Pancreas (tissue), 10 donors: ENCODE results near the gene DPF3. TPM values are rescaled to one million over a fixed set of nuclear protein-coding genes. Genes with fewer than 3 reads are reported as not detected.
A peak's percentile ranks its signal among the peaks of the same experiment; 100 is the strongest.

ENCODE experiments used
- ATAC-seq, 4 donors: fragments of 200-7000 bp; cut with Tn5 transposase; one replicate each; pipeline versions ENCODE4 v1.8.0 to v1.9.1; 2020; ENCODE audit warnings: mild to moderate bottlenecking in 4 of 4, moderate library complexity in 4 of 4
- DNase-seq, 6 donors: peaks; one replicate each; pipeline ENCODE4 v3.0.0-alpha.2; 2020
- FAIRE-seq: peaks from 2 replicates; lab custom pipeline; 2012; peaks lifted over from hg19 to GRCh38; lab: Jason Lieb, UNC
- H3K27ac ChIP-seq, 4 donors: fragments of 200-600 bp; sonication (generic); 1 replicate in 3 of 4; 2 replicates in 1 of 4; pipeline versions ENCODE4 v1.5.0 to v1.8.0; 2020
- H3K27me3 ChIP-seq, 4 donors: fragments of 200-600 bp; one replicate each; pipeline ENCODE4 v1.8.0; 2021
- H3K36me3 ChIP-seq, 3 donors: fragments of 200-600 bp; sonication (generic) in 1 of 3; one replicate each; pipeline versions ENCODE4 v1.5.0 to v1.8.0; 2020 to 2021
- H3K4me1 ChIP-seq, 3 donors: fragments of 200-600 bp; one replicate each; pipeline ENCODE4 v1.8.0; 2021
- H3K4me3 ChIP-seq, 4 donors: fragments of 200-600 bp; sonication (generic) in 2 of 4; one replicate each; pipeline versions ENCODE4 v1.5.0 to v1.8.0; 2020 to 2021
- H3K9me3 ChIP-seq, 4 donors: fragments of 200-600 bp; one replicate each; pipeline ENCODE4 v1.8.0; 2021
- WGBS, 2 donors: extraction: QIAGEN DNeasy Blood & Tissue Kit; methylation state at CpG; one replicate each; pipeline ENCODE4 v1.1.7; 2013; 5-methylcytosine and 5-hydroxymethylcytosine counted together
- intact Hi-C, 3 donors: fragments of 100-400 bp; cut with DNase I; formaldehyde crosslinking; loops; one replicate each; pipeline versions ENCODE4 v1.11.1 to v1.14.2; 2022
- polyA plus RNA-seq, 2 donors: library from polyadenylated mRNA; stranded (reverse); fragments of 200-250 nt; gene quantifications; one replicate each; pipeline ENCODE4 v1.2.3, GENCODE V29; 2013
- total RNA-seq, 6 donors: library from RNA; stranded (reverse); fragmentation: NEBNext Ultra II Directional in 4 of 6; extraction: Animal tissue kit (Norgen Biotek cat#: 25700) in 4 of 6; gene quantifications; one replicate each; pipeline versions ENCODE4 v1.2.1 to v1.2.4, GENCODE V29; 2021 to 2023
- TF ChIP-seq, protein P1 (sequence below), 4 donors: fragments of 200-600 bp; sonication (generic) in 3 of 4; IDR thresholded peaks; one replicate each; pipeline versions ENCODE4 v1.5.0 to v1.8.0; 2021; ENCODE audit warnings: antibody characterized with exemption in 4 of 4
- donor health status: healthy with polysubstance abuse.
- donor health status: DM: no; HTN: no; CAD: no; lungs with moderate emphysema.
- donor health status: DM: no; HTN: no; CAD: no.
- donor health status: control.
- donor health status: control.
- donor health status: Bipolar disorder and iron deficiency.
- donor health status: DM: yes; HTN: yes; CAD: no.
- donor health status: DM: no; HTN: no; CAD: no.
- donor health status: DM: no; HTN: no; CAD: no.
- donor health status: DM: yes; HTN: yes; CAD: no.

DPF3 gene
- total and polyA plus RNA-seq, 8 donors: 0.14 to 1.3 (median 0.86) TPM

DNA sequence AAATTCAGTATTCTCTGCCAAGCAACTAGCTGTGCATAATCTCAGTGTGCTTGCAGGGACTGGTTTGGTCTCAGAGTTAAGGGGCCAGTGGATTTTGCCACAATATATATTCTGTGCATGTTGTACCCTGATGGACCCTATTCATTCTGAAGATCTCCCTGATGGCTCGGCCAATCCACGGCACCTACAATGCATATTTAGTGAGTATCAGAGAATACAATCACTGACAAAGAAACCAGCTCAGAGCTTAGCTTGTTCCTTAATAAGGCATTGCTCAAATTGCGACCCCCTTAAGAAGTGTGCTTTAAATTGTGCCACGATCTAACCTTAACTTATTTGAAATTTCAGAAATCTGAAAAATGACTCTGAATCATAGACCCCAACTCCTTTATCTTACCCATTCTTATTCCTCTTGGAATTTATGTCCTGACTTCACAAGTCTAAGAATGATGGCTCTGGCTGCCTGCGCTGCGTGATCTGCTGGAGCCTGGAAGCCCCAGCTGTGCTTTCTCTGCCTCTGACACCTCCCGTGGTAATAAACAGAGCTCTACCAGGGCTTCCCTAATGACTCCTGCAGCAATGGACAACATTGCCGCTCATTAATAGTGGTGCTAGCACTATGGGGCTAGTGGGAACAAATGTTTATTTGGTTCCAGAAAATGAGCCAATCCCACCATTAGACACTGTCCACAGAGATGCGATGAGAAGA is 23.3 kb upstream of the DPF3 start:
- ATAC-seq (no peak), FAIRE-seq (no peak), DNase-seq (no peak)
- no peak overlapping the region for H3K4me3 ChIP-seq
- intact Hi-C loops: no loop called here
- H3K27me3 ChIP-seq: no peaks in the 10 kb centered on the region
- no peaks in the 10 kb centered on the region for H3K9me3 ChIP-seq
- no peak overlapping the region for H3K27ac ChIP-seq
- no peaks in the 10 kb centered on the region for H3K4me1 ChIP-seq
- WGBS, 2 donors: 61 to 62% methylated on average over 9 of the region's 9 CpGs
- H3K36me3 ChIP-seq: no peaks in the 10 kb centered on the region
- TF ChIP-seq, protein P1, sequence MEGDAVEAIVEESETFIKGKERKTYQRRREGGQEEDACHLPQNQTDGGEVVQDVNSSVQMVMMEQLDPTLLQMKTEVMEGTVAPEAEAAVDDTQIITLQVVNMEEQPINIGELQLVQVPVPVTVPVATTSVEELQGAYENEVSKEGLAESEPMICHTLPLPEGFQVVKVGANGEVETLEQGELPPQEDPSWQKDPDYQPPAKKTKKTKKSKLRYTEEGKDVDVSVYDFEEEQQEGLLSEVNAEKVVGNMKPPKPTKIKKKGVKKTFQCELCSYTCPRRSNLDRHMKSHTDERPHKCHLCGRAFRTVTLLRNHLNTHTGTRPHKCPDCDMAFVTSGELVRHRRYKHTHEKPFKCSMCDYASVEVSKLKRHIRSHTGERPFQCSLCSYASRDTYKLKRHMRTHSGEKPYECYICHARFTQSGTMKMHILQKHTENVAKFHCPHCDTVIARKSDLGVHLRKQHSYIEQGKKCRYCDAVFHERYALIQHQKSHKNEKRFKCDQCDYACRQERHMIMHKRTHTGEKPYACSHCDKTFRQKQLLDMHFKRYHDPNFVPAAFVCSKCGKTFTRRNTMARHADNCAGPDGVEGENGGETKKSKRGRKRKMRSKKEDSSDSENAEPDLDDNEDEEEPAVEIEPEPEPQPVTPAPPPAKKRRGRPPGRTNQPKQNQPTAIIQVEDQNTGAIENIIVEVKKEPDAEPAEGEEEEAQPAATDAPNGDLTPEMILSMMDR (IDR thresholded peaks at IDR 0.05): no peak

DNA sequence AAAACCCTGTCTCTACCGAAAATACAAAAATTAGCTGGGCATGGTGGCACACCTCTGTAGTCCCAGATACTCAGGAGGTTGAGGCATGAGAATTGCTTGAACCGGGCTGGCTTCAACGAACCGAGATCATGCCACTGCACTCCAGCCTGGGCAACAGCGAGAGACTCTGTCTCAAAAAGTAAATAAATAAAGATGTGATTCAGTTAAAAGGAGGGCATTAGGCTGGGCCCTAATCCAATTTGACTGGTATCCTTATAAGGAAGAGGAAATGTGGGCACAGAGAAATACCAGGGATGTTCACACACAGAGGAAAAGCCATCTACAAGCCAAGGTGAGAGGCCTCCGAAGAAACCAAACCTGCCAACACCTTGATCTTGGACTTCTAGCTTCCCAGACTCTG is 22.3 kb upstream of the DPF3 start:
- FAIRE-seq (no peak), ATAC-seq (no peak), DNase-seq (no peak)
- no peaks in the 10 kb centered on the region for H3K27me3 ChIP-seq
- intact Hi-C loops: no loop called here
- WGBS, 2 donors: 50 to 52% methylated on average over 6 of the region's 6 CpGs
- no peak overlapping the region for H3K4me3 ChIP-seq
- no peaks in the 10 kb centered on the region for H3K9me3 ChIP-seq
- no peaks in the 10 kb centered on the region for H3K4me1 ChIP-seq
- no peak overlapping the region for H3K27ac ChIP-seq
- TF ChIP-seq, protein P1 (IDR thresholded peaks at IDR 0.05): no peak
- no peaks in the 10 kb centered on the region for H3K36me3 ChIP-seq

DNA sequence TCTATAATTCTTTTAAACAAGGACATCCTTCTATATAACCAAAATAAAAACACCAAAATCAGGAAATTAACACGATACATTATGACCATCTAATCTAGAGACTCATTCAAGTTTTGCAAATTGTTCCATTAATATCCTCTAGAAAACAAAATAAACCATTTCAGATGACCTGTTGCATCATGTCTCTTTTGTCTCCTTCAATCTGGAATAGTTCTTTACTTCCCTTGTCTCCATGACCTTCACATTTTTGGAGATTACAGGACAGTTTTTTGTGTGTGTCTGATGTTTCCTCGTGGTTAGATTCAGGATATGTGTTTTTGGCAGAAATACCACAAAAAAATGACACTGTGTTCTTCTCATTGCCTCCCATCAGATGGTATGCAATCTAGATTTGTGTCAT is 19.9 kb upstream of the DPF3 start:
- Histone ChIP-seq H3K4me1 (peaks cover 0 to 4% (median 0%) of the 10 kb centered on the region in 3 donors), H3K27ac (no peak overlapping the region), H3K9me3 (no peaks in the 10 kb centered on the region), H3K36me3 (no peaks in the 10 kb centered on the region), H3K4me3 (no peak overlapping the region), H3K27me3 (no peaks in the 10 kb centered on the region)
- DNase-seq (no peak), ATAC-seq (no peak), FAIRE-seq (no peak)
- intact Hi-C loops: no loop called here
- 34 to 41% methylated on average over 2 of the region's 2 CpGs for WGBS, 2 donors
- TF ChIP-seq, protein P1 (IDR thresholded peaks at IDR 0.05): no peak

DNA sequence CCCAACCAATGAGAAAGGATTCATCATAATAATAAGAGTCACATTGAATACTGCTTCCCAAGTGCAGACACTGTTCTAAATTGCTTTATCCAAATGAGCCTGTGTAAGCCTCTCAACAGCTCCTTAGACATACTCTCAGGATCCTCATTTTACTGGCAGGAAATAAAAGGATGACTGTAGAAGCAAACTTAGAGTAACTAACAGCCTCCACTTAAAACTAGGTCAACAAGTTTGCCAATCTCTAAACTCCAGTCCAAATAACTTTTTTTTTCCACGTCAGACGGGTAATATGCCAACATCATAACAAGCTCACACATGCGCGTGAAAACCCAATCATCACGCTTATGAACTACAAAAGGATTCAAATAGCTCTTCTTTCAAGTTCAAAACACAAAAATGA is 15.3 kb upstream of the DPF3 start:
- ATAC-seq: peak; percentile 20 to 56 (median 42)
- FAIRE-seq: no peak
- Histone ChIP-seq H3K9me3 (no peaks in the 10 kb centered on the region), H3K27me3 (no peaks in the 10 kb centered on the region), H3K27ac (no peak overlapping the region), H3K36me3 (no peaks in the 10 kb centered on the region), H3K4me1 (peaks cover 0 to 6% (median 0%) of the 10 kb centered on the region in 3 donors), H3K4me3 (no peak overlapping the region)
- no peak for DNase-seq
- WGBS, 2 donors: 24 to 45% methylated on average over 5 of the region's 5 CpGs
- TF ChIP-seq, protein P1 (IDR thresholded peaks at IDR 0.05): no peak
- intact Hi-C loops: loop anchor here in 1 of 3 donors (10.0 kb wide), 1 partner anchor 394 kb away; no protein-coding TSS in a partner anchor

DNA sequence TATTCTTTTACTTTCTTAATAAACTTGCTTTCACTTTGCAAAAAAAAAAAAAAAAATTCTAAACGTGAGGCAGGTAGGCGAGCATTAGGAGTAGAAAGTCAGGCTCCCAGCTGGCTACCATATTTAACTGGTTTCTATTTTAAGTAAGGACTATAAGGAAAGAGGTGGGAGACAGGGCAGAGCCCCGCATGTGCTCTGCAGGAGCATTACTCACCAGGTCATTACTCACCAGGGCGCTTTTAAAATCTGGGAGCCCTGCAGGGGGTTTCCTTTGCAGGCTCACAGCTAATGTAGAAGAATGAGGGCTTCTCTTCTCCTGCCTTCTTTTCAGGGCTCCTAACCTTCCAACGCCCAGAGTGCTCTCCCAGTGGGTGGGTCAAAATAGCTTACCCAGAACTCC is 14.0 kb upstream of the DPF3 start:
- FAIRE-seq (no peak), ATAC-seq (peak in 1 of 4 donors; percentile 16), DNase-seq (no peak)
- TF ChIP-seq, protein P1 (IDR thresholded peaks at IDR 0.05): no peak
- intact Hi-C loops: loop anchor here in 1 of 3 donors (10.0 kb wide), 1 partner anchor 393 kb away; no protein-coding TSS in a partner anchor
- Histone ChIP-seq H3K36me3 (no peaks in the 10 kb centered on the region), H3K9me3 (no peaks in the 10 kb centered on the region), H3K4me3 (no peak overlapping the region), H3K27me3 (no peaks in the 10 kb centered on the region), H3K4me1 (peaks cover 0 to 6% (median 0%) of the 10 kb centered on the region in 3 donors), H3K27ac (no peak overlapping the region)
- 66 to 68% methylated on average over 5 of the region's 5 CpGs for WGBS, 2 donors
